Stomach (tissue), 9 donors: Measurements from ENCODE around the gene NCMAP. TPM values are rescaled to one million over a fixed set of nuclear protein-coding genes. Genes with fewer than 3 reads are reported as not detected.

Experiments used
- DNase-seq, 2 donors: peaks; one replicate each; pipeline versions ENCODE4 v3.0.0 to v3.0.0-alpha.2; 2013 to 2019
- H3K27ac ChIP-seq, 5 donors: fragments of 200-600 bp in 4 of 5; sonication (generic) in 4 of 5; one replicate each; pipeline ENCODE4 v1.5.1; 2013 to 2019; ENCODE audit warnings: mild to moderate bottlenecking in 1 of 5, moderate library complexity in 1 of 5
- H3K27me3 ChIP-seq, 3 donors: fragments of 200-600 bp; sonication (generic); one replicate each; pipeline ENCODE4 v1.5.1; 2017 to 2019; ENCODE audit warnings: mixed run types in 1 of 3
- H3K36me3 ChIP-seq, 4 donors: fragments of 200-600 bp; sonication (generic); 1 replicate in 3 of 4; 2 replicates in 1 of 4; pipeline ENCODE4 v1.5.1; 2016 to 2019
- H3K4me1 ChIP-seq, 4 donors: fragments of 200-600 bp; sonication (generic); one replicate each; pipeline ENCODE4 v1.5.1; 2016 to 2019
- H3K4me3 ChIP-seq, 4 donors: fragments of 200-600 bp; sonication (generic) in 3 of 4; one replicate each; pipeline ENCODE4 v1.5.1; 2016 to 2019; ENCODE audit warnings: mild to moderate bottlenecking in 1 of 4
- H3K9me3 ChIP-seq, 4 donors: fragments of 200-600 bp; sonication (generic); one replicate each; pipeline ENCODE4 v1.5.1; 2016 to 2019
- CTCF ChIP-seq, 7 experiments: fragments of 450-650 bp in 4 of 7; fragments of 200-600 bp in 3 of 7; sonication (generic) in 3 of 7; IDR thresholded peaks; one replicate each; pipeline ENCODE4 v1.5.1; 2016 to 2019; ENCODE audit warnings: antibody characterized with exemption in 7 of 7, control low read depth in 2 of 7, mild to moderate bottlenecking in 1 of 7
- EP300 ChIP-seq: sonication (generic); formaldehyde crosslinking; IDR thresholded peaks from one replicate; pipeline ENCODE4 v1.6.1; 2017; ENCODE audit warnings: antibody characterized with exemption
- POLR2A ChIP-seq, 4 donors: fragments of 450-650 bp; IDR thresholded peaks; one replicate each; pipeline ENCODE4 v1.6.1; 2016; ENCODE audit warnings: antibody characterized with exemption in 4 of 4, control low read depth in 2 of 4, mild to moderate bottlenecking in 1 of 4, moderate library complexity in 1 of 4
- POLR2AphosphoS5 ChIP-seq, 3 donors: sonication (generic); formaldehyde crosslinking; IDR thresholded peaks; one replicate each; pipeline ENCODE4 v1.6.1; 2016; ENCODE audit warnings: antibody characterized with exemption in 3 of 3
- WGBS, 5 donors: extraction: QIAGEN DNeasy Blood & Tissue Kit in 3 of 5; methylation state at CpG; one replicate each; pipeline versions ENCODE4 v1.1.5 to v1.1.7; 2013 to 2018; 5-methylcytosine and 5-hydroxymethylcytosine counted together
- intact Hi-C: fragments of 100-400 bp; cut with DNase I; formaldehyde crosslinking; loops from one replicate; pipeline ENCODE4 v1.15.1; 2023; ENCODE audit warnings: low total_unique reads
- polyA plus RNA-seq, 3 donors: library from polyadenylated mRNA; stranded (reverse); fragments of 200-250 nt; gene quantifications; one replicate each; pipeline ENCODE4 v1.2.3, GENCODE V29; 2013
- total RNA-seq, 5 donors: library from RNA; depleted of rRNA; stranded (reverse); fragments of >200 nt; gene quantifications; one replicate each; pipeline versions ENCODE4 v1.1.0 to v1.2.3, GENCODE V29; 2014 to 2016
- donor health status: healthy with polysubstance abuse.
- donor health status: Bipolar disorder and iron deficiency.
- donor health status: healthy.

The NCMAP gene
- total and polyA plus RNA-seq, 8 donors: 0.29 to 9.3 (median 4.1) TPM

DNA sequence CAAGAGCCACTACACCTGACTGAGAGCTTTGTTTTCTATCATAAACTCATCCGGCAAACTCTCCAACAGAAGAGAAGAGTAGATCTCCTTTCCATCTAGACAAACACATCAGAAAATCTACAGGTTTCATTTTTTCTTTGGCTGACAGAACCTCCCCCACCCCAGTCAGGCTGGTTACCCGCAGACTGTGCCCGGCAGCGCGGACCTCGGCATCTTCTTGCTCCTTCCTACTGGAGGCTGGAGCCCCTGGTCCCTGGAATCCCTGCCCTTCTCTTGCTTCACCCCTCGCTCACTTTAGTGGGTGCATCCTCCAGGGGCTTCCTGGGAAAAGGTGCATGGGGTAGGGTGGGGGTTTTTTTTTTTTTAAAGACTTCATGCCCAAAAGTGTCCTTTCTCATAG is 23.0 kb downstream of the NCMAP start:
- no peak overlapping the region for H3K4me3 ChIP-seq
- H3K4me1 ChIP-seq: peaks cover 0 to 11% (median 9%) of the 10 kb centered on the region in 4 donors
- no peaks in the 10 kb centered on the region for H3K9me3 ChIP-seq
- intact Hi-C loops: no loop called here
- H3K36me3 ChIP-seq: no peaks in the 10 kb centered on the region
- WGBS, 5 donors: 90 to 99% (median 97%) methylated on average over 6 to 7 of the region's 7 CpGs
- DNase-seq: no peak
- no peak overlapping the region for H3K27ac ChIP-seq
- no peaks in the 10 kb centered on the region for H3K27me3 ChIP-seq
- TF ChIP-seq CTCF (IDR thresholded peaks at IDR 0.05) (no peak), EP300 (no peak), POLR2AphosphoS5 (IDR thresholded peaks at IDR 0.05) (no peak), POLR2A (IDR thresholded peaks at IDR 0.05) (no peak)

GRCh38 chr1:24580756-24581155 is 24.9 kb downstream of the NCMAP start:
- Histone ChIP-seq H3K4me3 (no peak overlapping the region), H3K36me3 (no peaks in the 10 kb centered on the region), H3K9me3 (no peaks in the 10 kb centered on the region), H3K27me3 (no peaks in the 10 kb centered on the region), H3K27ac (no peak overlapping the region), H3K4me1 (peaks cover 0 to 14% (median 11%) of the 10 kb centered on the region in 4 donors)
- WGBS, 5 donors: 56 to 67% (median 61%) methylated on average over 10 of the region's 10 CpGs
- DNase-seq: peak in 1 of 2 donors; percentile 30
- TF ChIP-seq EP300 (no peak), CTCF (IDR thresholded peaks at IDR 0.05) (no peak), POLR2A (IDR thresholded peaks at IDR 0.05) (no peak), POLR2AphosphoS5 (IDR thresholded peaks at IDR 0.05) (no peak)
- intact Hi-C loops: no loop called here

GRCh38 chr1:24584171-24584647 is 28.3 kb downstream of the NCMAP start:
- DNase-seq: peak; percentile 55 to 58
- Histone ChIP-seq H3K27ac (peak overlapping the region in 3 of 5 donors; percentile 30 to 56 (median 52)), H3K4me1 (peaks cover 0 to 8% (median 5%) of the 10 kb centered on the region in 4 donors), H3K9me3 (no peaks in the 10 kb centered on the region), H3K36me3 (no peaks in the 10 kb centered on the region), H3K4me3 (no peak overlapping the region), H3K27me3 (no peaks in the 10 kb centered on the region)
- intact Hi-C loops: no loop called here
- 21 to 49% (median 25%) methylated on average over 6 of the region's 6 CpGs for WGBS, 5 donors
- no peak for TF ChIP-seq POLR2A (IDR thresholded peaks at IDR 0.05)
- TF ChIP-seq POLR2AphosphoS5 (IDR thresholded peaks at IDR 0.05): peak in 1 of 3 donors; percentile 45

- H3K4me3 ChIP-seq: no peak overlapping the region
- no peak overlapping the region for H3K27ac ChIP-seq
- no peaks in the 10 kb centered on the region for H3K9me3 ChIP-seq
- TF ChIP-seq CTCF (IDR thresholded peaks at IDR 0.05) (no peak), EP300 (no peak)
- H3K27me3 ChIP-seq: no peaks in the 10 kb centered on the region
- DNase-seq: no peak
- 85 to 94% (median 87%) methylated on average over 10 of the region's 10 CpGs for WGBS, 5 donors
- H3K4me1 ChIP-seq: peaks cover 0 to 8% (median 5%) of the 10 kb centered on the region in 4 donors
- intact Hi-C loops: no loop called here
- no peaks in the 10 kb centered on the region for H3K36me3 ChIP-seq
Measured at GRCh38 chr1:24586119-24586518, 30.2 kb downstream of the NCMAP start.

DNA sequence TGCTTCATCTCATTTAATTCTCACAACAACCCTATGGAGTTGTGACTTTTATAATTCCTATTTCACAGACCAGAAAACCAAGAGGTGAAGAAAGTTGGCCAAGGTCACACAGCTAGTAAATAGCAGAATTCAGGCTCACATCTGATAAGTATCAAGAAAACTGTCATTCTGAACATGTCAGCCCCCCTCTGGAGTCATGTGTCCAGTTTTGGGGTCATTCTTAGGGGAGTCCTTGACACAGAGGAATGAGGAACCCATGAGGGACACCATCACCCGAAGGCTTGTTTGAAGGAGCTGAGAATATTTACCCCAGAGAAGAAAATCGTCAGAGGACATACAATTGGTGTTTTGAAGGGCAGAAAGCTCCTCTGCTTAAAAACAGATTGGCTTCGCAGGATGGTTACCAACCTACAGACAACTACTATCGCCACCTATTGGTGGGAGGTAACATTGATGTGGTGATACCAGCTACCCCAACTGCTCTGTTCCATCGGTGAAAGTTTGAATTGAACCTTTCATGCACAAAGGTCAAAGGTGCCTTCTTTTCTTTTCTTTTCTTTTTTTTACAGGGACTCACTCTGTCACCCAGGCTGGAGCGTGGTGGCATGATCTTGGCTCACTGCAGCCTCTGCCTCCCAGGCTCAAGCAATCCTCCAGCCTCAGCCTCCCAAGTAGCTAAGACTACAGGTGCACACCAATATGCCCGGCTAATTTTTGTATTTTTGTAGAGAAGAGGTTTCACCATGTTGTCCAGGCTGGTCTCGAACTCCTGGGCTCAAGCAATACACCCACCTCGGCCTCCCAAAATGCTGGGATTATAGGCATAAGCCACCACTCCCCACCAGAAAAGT is 31.3 kb downstream of the NCMAP start:
- Histone ChIP-seq H3K36me3 (no peaks in the 10 kb centered on the region), H3K4me3 (no peak overlapping the region), H3K27ac (no peak overlapping the region), H3K4me1 (peaks cover 0 to 8% (median 5%) of the 10 kb centered on the region in 4 donors), H3K27me3 (no peaks in the 10 kb centered on the region), H3K9me3 (no peaks in the 10 kb centered on the region)
- no peak for TF ChIP-seq POLR2A (IDR thresholded peaks at IDR 0.05)
- TF ChIP-seq POLR2AphosphoS5 (IDR thresholded peaks at IDR 0.05): peak in 1 of 3 donors; percentile 57
- TF ChIP-seq EP300: no peak
- TF ChIP-seq CTCF (IDR thresholded peaks at IDR 0.05): peak in 6 of 7 experiments; percentile 3 to 83 (median 66)
- 25 to 33% (median 29%) methylated on average over 9 of the region's 9 CpGs for WGBS, 5 donors
- intact Hi-C loops: no loop called here
- DNase-seq: peak; percentile 42 to 83
